Erythroblast (primary cell): ENCODE data around the gene SDHAF4.

Experiments
- GATA1 ChIP-seq: IDR thresholded peaks from 2 replicates; pipeline ENCODE4 v1.6.1; 2011; ENCODE audit warnings: low read depth, mild to moderate bottlenecking, control low read depth, low read length, moderate library complexity
- POLR2A ChIP-seq: IDR thresholded peaks from 2 replicates; pipeline ENCODE4 v1.6.1; 2011; ENCODE audit warnings: mild to moderate bottlenecking, low read length

DNA sequence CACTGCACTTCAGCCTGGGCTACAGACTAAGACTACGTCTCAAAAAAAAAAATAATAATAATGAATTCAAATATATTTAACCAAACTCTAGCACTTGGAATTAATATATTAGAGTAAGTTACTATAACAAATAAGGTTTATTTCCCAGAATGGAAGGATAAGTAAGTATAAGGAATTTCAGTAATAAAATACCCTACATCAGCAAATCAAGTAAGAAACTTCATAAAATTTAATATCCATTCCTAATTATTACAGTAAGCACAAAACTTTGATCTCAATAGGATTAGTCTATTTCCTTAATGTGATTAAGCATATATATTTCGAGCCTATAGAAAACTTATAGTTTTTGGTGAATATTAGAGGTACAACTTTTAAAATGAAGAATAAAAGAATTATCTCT, 36.7 kb upstream of the SDHAF4 start:
- TF ChIP-seq POLR2A (no peak), GATA1 (no peak)
